GM19467 (cell line): Measurements from ENCODE around the gene TTC21B.
"Not testable (repeated sequence)": the region's sequence is repeated elsewhere in the genome, so short reads cannot be mapped to it uniquely, and the experiment has no call there.

Source experiments
- ATAC-seq: cut with Tn5 transposase; IDR thresholded peaks from one replicate; pipeline ENCODE4 v1.9.1; 2021; ENCODE audit warnings: mild to moderate bottlenecking, moderate library complexity; ENCODE audit not compliant: unreplicated experiment

Gene TTC21B

GRCh38 chr2:165953655-165954606 is at the start of gene TTC21B:
Gene TTC21B, minus strand, starts transcription at chr2:165953776. Its CDS starts 71 bp downstream, at chr2:165953705.
- peak; percentile 98 for ATAC-seq

- no peak for ATAC-seq
Measured at GRCh38 chr2:166000401-166000800, 46.8 kb upstream of the TTC21B start.

GRCh38 chr2:165990846-165991245 is 37.3 kb upstream of the TTC21B start:
- no peak for ATAC-seq

- ATAC-seq, result no peak
Measured at GRCh38 chr2:165989851-165990250, 36.3 kb upstream of the TTC21B start.

GRCh38 chr2:165985120-165985519 is 31.5 kb upstream of the TTC21B start:
- no peak for ATAC-seq

GRCh38 chr2:165972161-165972560 is 18.6 kb upstream of the TTC21B start:
- not testable (repeated sequence) for ATAC-seq

- no peak for ATAC-seq
Measured at GRCh38 chr2:165970663-165971062, 17.1 kb upstream of the TTC21B start.

GRCh38 chr2:165969227-165969626 is 15.7 kb upstream of the TTC21B start:
- no peak for ATAC-seq

- no peak for ATAC-seq
Measured at GRCh38 chr2:165967746-165968145, 14.2 kb upstream of the TTC21B start.

- ATAC-seq, result no peak
Measured at GRCh38 chr2:165961818-165962217, 8.2 kb upstream of the TTC21B start.

GRCh38 chr2:165959371-165959770 is 5.8 kb upstream of the TTC21B start:
- no peak for ATAC-seq

GRCh38 chr2:165958313-165958960 is 4.9 kb upstream of the TTC21B start:
- ATAC-seq, result no peak

GRCh38 chr2:165957030-165957675 is 3.6 kb upstream of the TTC21B start:
- no peak for ATAC-seq

- peak; percentile 36 for ATAC-seq
Measured at GRCh38 chr2:165953306-165953654, 296 bp downstream of the TTC21B start.

- no peak for ATAC-seq
Measured at GRCh38 chr2:165952741-165953211, 800 bp downstream of the TTC21B start.

GRCh38 chr2:165952085-165952484 is 1.5 kb downstream of the TTC21B start:
- no peak for ATAC-seq

GRCh38 chr2:165950438-165950837 is 3.1 kb downstream of the TTC21B start:
- no peak for ATAC-seq

- ATAC-seq, result no peak
Measured at GRCh38 chr2:165941827-165942226, 11.7 kb downstream of the TTC21B start.

- ATAC-seq, result no peak
Measured at GRCh38 chr2:165938237-165938636, 15.3 kb downstream of the TTC21B start.

GRCh38 chr2:165933211-165933910 is 20.2 kb downstream of the TTC21B start:
- ATAC-seq, result no peak

- no peak for ATAC-seq
Measured at GRCh38 chr2:165927774-165928173, 25.8 kb downstream of the TTC21B start.
